Ectodermal cell (in vitro differentiated cells): ENCODE data around the gene TTC8.
"Not testable (repeated sequence)": the region's sequence is repeated elsewhere in the genome, so short reads cannot be mapped to it uniquely, and the experiment has no call there.

Source experiments
- H3K27ac ChIP-seq: 2 replicates; pipeline ENCODE4 v1.7.0; 2013; ENCODE audit warnings: mild to moderate bottlenecking, low read depth, low read length; ENCODE audit not compliant: insufficient read depth, poor library complexity, severe bottlenecking
- H3K27me3 ChIP-seq: 2 replicates; pipeline ENCODE4 v1.7.0; 2013; ENCODE audit warnings: mild to moderate bottlenecking, low read length; ENCODE audit not compliant: insufficient read depth, control insufficient read depth, poor library complexity, severe bottlenecking
- H3K36me3 ChIP-seq: one replicate; pipeline ENCODE4 v1.7.0; 2013; ENCODE audit warnings: low read length; ENCODE audit not compliant: control insufficient read depth, insufficient read depth
- H3K4me1 ChIP-seq: one replicate; pipeline ENCODE4 v1.7.0; 2013; ENCODE audit warnings: low read length; ENCODE audit not compliant: control insufficient read depth, insufficient read depth
- H3K4me3 ChIP-seq: 2 replicates; pipeline ENCODE4 v1.7.0; 2013; ENCODE audit warnings: low read depth, low read length, control low read depth; ENCODE audit not compliant: insufficient read depth
- H3K9me3 ChIP-seq: 2 replicates; pipeline ENCODE4 v1.7.0; 2013; ENCODE audit warnings: mild to moderate bottlenecking, low read length, moderate library complexity; ENCODE audit not compliant: control insufficient read depth
- WGBS, 2 experiments: methylation state at CpG; one replicate each; pipeline ENCODE4 v1.1.7; 2013; ENCODE audit warnings: missing lambda C conversion rate in 2 of 2; 5-methylcytosine and 5-hydroxymethylcytosine counted together

TTC8 gene

GRCh38 chr14:88840926-88841325 lies 16.5 kb downstream of the TTC8 start:
- Histone ChIP-seq H3K4me1 (no peaks in the 10 kb centered on the region), H3K4me3 (no peak overlapping the region), H3K9me3 (no peaks in the 10 kb centered on the region), H3K36me3 (no peaks in the 10 kb centered on the region), H3K27me3 (no peaks in the 10 kb centered on the region), H3K27ac (no peak overlapping the region)
- 94 to 98% methylated on average over 3 to 5 of the region's 5 CpGs for whole genome bisulfite sequencing, 2 experiments

DNA sequence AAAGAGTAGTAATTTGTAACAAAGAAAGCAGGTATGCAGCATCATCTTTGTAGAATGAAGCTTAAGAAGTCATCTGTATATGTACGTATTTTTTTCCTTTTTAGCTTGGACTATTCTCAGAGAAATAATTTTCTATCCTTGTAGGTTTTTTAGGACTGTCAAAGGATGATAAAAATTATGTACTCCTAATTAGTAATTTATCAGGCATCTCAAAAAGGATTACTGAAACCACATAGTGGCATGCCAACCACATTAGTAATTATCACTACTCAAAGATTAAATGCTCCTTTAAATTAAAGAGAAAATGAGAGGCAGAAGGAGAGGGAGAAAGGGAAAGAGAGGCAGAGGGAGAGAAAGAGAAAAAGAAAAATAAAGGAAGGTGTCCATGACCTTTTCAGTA lies 17.3 kb downstream of the TTC8 start:
- no peaks in the 10 kb centered on the region for H3K4me1 ChIP-seq
- H3K27me3 ChIP-seq, result no peaks in the 10 kb centered on the region
- H3K36me3 ChIP-seq, result no peaks in the 10 kb centered on the region
- H3K4me3 ChIP-seq, result no peak overlapping the region
- H3K27ac ChIP-seq, result no peak overlapping the region
- no peaks in the 10 kb centered on the region for H3K9me3 ChIP-seq
- 94 to 100% methylated on average over 1 of the region's 1 CpG for WGBS, 2 experiments

DNA sequence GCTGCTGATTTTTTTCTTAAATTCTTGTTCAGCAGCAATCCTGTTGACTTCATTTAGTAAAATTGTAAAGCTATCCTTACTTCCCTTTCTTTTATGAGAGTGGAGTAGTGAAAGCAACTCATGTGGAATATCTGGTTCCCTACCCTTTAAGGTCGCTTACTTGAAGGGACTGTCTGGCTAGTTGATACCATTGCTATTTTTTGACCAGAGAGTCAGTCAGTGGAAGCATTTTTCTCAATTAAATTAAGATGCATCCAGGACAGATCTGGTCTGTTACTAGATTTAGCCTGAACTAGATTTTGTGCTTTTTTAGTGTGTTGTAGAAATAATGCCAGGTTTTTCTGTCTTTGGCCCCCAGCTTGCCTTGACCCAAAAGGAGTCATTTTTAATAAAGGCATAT lies 18.0 kb downstream of the TTC8 start:
- no peaks in the 10 kb centered on the region for H3K4me1 ChIP-seq
- no peak overlapping the region for H3K27ac ChIP-seq
- no peaks in the 10 kb centered on the region for H3K27me3 ChIP-seq
- no peaks in the 10 kb centered on the region for H3K36me3 ChIP-seq
- 90 to 91% methylated on average over 1 of the region's 1 CpG for WGBS, 2 experiments
- H3K4me3 ChIP-seq, result no peak overlapping the region
- H3K9me3 ChIP-seq, result no peaks in the 10 kb centered on the region

- no peaks in the 10 kb centered on the region for H3K4me1 ChIP-seq
- 90 to 93% methylated on average over 2 of the region's 2 CpGs for whole genome bisulfite sequencing, 2 experiments
- no peak overlapping the region for H3K27ac ChIP-seq
- no peaks in the 10 kb centered on the region for H3K9me3 ChIP-seq
- H3K36me3 ChIP-seq, result no peaks in the 10 kb centered on the region
- H3K27me3 ChIP-seq, result no peaks in the 10 kb centered on the region
- no peak overlapping the region for H3K4me3 ChIP-seq
These were observed 20.6 kb downstream of the TTC8 start for GRCh38 chr14:88844980-88845491.

DNA sequence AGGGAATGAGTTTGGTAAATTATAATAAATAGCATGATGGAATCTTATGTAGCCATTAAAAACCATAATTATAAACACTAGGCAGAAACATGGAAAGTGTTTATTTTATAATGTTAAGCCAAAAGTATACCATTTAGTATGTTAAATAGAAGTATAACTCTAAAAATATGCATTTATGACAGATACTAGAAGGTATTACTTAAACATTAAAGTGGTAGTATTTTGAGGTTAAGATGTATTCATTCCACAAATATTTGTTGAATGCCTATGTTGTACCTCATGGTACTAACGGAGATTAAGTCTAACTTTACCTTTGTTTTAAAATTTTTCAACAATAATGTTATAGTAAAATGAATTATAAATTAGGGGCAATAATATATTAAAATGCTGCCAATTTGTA lies 24.1 kb downstream of the TTC8 start:
- H3K27me3 ChIP-seq, result no peaks in the 10 kb centered on the region
- no peak overlapping the region for H3K4me3 ChIP-seq
- no peaks in the 10 kb centered on the region for H3K4me1 ChIP-seq
- no peak overlapping the region for H3K27ac ChIP-seq
- no peaks in the 10 kb centered on the region for H3K9me3 ChIP-seq
- WGBS, 2 experiments, result no CpG with 5 or more reads among the region's 1 CpG
- peaks cover 3% of the 10 kb centered on the region for H3K36me3 ChIP-seq

- Histone ChIP-seq H3K4me3 (no peak overlapping the region), H3K4me1 (no peaks in the 10 kb centered on the region)
- WGBS, 2 experiments, result 87 to 88% methylated on average over 1 to 2 of the region's 2 CpGs
These were observed 25.3 kb downstream of the TTC8 start for GRCh38 chr14:88849716-88850115.

DNA sequence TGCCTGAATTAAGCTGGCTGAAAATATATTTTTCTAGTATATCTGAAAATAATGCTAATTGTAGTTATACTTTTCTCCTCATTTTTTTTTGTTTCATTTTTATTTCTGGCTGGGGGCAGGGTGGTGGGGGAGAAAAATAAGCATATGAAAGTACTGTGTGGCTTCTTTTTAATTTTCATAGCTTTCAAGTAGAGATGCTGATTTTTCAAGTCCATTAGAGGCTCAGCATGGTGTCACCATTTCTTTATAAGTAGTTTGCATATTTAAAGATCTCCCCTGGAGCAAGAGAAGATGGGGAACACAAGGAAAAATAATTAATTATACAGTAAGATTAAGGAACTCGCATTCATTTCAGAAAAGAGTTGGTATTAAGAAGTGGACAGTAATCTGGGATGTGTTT lies 27.1 kb downstream of the TTC8 start:
- H3K27ac ChIP-seq, result no peak overlapping the region
- 50 to 55% methylated on average over 1 of the region's 1 CpG for WGBS, 2 experiments

More at GRCh38 chr14:88849716-88850115, 25.3 kb downstream of the TTC8 start:
- H3K27ac ChIP-seq, result no peak overlapping the region
- no peaks in the 10 kb centered on the region for H3K27me3 ChIP-seq
- H3K36me3 ChIP-seq, result peaks cover 3% of the 10 kb centered on the region
- H3K9me3 ChIP-seq, result no peaks in the 10 kb centered on the region

GRCh38 chr14:88852632-88853031 lies 28.2 kb downstream of the TTC8 start:
- Histone ChIP-seq H3K27ac (no peak overlapping the region), H3K4me3 (no peak overlapping the region), H3K36me3 (peaks cover 3% of the 10 kb centered on the region), H3K27me3 (no peaks in the 10 kb centered on the region), H3K4me1 (no peaks in the 10 kb centered on the region), H3K9me3 (no peaks in the 10 kb centered on the region)
- 63% methylated on average over 1 of the region's 1 CpG; no CpG with 5 or more reads in 1 of the 2 experiments for WGBS, 2 experiments

More for the DNA sequence above, 27.1 kb downstream of the TTC8 start:
- Histone ChIP-seq H3K36me3 (peaks cover 3% of the 10 kb centered on the region), H3K4me3 (no peak overlapping the region), H3K27me3 (no peaks in the 10 kb centered on the region), H3K4me1 (no peaks in the 10 kb centered on the region), H3K9me3 (no peaks in the 10 kb centered on the region)

DNA sequence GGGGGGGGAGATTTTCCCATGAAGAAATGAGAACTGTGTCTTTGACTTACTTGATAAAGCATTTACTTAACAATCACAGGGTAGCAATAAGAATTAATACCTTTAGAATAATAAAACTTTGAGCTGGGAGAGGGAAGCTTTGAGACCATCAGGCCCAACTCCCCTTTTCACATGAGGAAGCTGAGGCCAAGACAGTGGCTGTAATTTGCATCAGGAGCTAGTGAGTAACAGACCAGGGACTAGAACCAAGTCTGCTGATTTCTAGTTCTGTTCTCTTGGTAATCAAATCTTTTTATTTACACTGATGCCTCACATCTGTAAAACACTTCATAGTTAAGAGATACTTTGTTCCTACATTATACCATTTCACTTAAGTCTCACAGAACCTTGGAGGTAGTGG lies 28.7 kb downstream of the TTC8 start:
- Histone ChIP-seq H3K27me3 (no peaks in the 10 kb centered on the region), H3K9me3 (no peaks in the 10 kb centered on the region), H3K4me1 (no peaks in the 10 kb centered on the region), H3K4me3 (no peak overlapping the region), H3K27ac (no peak overlapping the region), H3K36me3 (peaks cover 3% of the 10 kb centered on the region)

DNA sequence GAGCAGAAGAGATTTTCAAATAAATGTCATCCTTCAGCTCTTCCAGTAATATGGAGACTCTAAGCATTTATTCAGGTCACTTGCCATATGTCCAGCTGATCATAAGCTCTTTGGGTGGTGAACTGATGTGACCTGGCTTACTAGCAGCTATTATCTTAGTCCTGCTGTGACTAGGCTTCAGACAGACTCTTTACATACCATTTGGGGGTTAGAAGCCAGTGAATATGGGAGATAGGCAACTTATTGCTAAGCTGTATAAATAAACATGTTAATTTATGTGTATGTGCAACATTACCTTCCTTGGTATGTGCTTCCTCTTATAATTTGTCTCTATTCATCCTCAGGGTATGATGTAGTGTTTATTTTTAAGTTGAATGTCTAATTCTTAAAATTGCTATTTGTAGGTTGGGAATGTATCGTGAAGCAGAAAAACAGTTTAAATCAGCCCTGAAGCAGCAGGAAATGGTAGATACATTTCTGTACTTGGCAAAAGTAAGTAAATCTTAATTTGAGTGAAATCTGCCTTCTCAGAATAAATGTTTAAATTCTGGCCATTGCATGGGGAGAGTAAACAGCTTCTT lies 32.4 kb downstream of the TTC8 start:
- no peaks in the 10 kb centered on the region for H3K9me3 ChIP-seq
- H3K4me1 ChIP-seq, result no peaks in the 10 kb centered on the region
- no peak overlapping the region for H3K4me3 ChIP-seq
- no peak overlapping the region for H3K27ac ChIP-seq
- H3K27me3 ChIP-seq, result no peaks in the 10 kb centered on the region
- H3K36me3 ChIP-seq, result peaks cover 15% of the 10 kb centered on the region
- 97 to 98% methylated on average over 1 of the region's 1 CpG for WGBS, 2 experiments

- not testable (repeated sequence) for H3K4me3 ChIP-seq, H3K27me3 ChIP-seq, H3K27ac ChIP-seq, H3K9me3 ChIP-seq, H3K4me1 ChIP-seq
- 82 to 87% methylated on average over 3 of the region's 3 CpGs for WGBS, 2 experiments
- H3K36me3 ChIP-seq, result peaks cover 16% of the 10 kb centered on the region
These were observed 33.4 kb downstream of the TTC8 start for GRCh38 chr14:88857861-88858260.
